Body of pancreas (tissue), 4 donors: Measurements from ENCODE around the gene UNC80. TPM values are rescaled to one million over a fixed set of nuclear protein-coding genes. Genes with fewer than 3 reads are reported as not detected.

Experiments
- ATAC-seq: fragments of 150-250 bp; one replicate; pipeline ENCODE4 v1.9.1; 2016
- DNase-seq, 4 donors: peaks; one replicate each; pipeline ENCODE4 v3.0.0-alpha.2; 2019
- H3K27ac ChIP-seq, 4 donors: fragments of 200-600 bp; sonication (generic); 1 replicate in 3 of 4; 2 replicates in 1 of 4; pipeline versions ENCODE4 v1.5.1 to v1.6.1; 2016 to 2019; ENCODE audit warnings: mild to moderate bottlenecking in 1 of 4, mixed read lengths in 1 of 4, moderate library complexity in 1 of 4
- H3K27me3 ChIP-seq, 2 donors: fragments of 200-600 bp; sonication (generic); one replicate each; pipeline ENCODE4 v1.6.0; 2016; ENCODE audit warnings: mild to moderate bottlenecking in 1 of 2
- H3K36me3 ChIP-seq, 2 donors: fragments of 200-600 bp; sonication (generic); replicated peaks in 1 of 2; 2 replicates each; pipeline ENCODE4 v1.5.1; 2016; ENCODE audit warnings: low read depth in 2 of 2; ENCODE audit not compliant: insufficient read depth in 1 of 2
- H3K4me1 ChIP-seq: fragments of 200-600 bp; sonication (generic); one replicate; pipeline ENCODE4 v1.6.0; 2016
- H3K4me3 ChIP-seq, 2 donors: fragments of 200-600 bp; sonication (generic); 1 replicate in 1 of 2; 2 replicates in 1 of 2; pipeline ENCODE4 v1.5.1; 2016 to 2019
- H3K9me3 ChIP-seq, 3 donors: fragments of 200-600 bp; sonication (generic); 1 replicate in 2 of 3; 2 replicates in 1 of 3; pipeline ENCODE4 v1.5.1; 2016
- CTCF ChIP-seq, 7 experiments: fragments of 450-650 bp in 4 of 7; fragments of 200-600 bp in 3 of 7; sonication (generic) in 3 of 7; IDR thresholded peaks; one replicate each; pipeline ENCODE4 v1.5.1; 2016 to 2019; ENCODE audit warnings: antibody characterized with exemption in 7 of 7
- POLR2A ChIP-seq, 3 donors: fragments of 450-650 bp; IDR thresholded peaks; one replicate each; pipeline ENCODE4 v1.6.1; 2016; ENCODE audit warnings: antibody characterized with exemption in 3 of 3, mild to moderate bottlenecking in 2 of 3
- WGBS, 2 donors: methylation state at CpG; one replicate each; pipeline ENCODE4 v1.1.5; 2017; 5-methylcytosine and 5-hydroxymethylcytosine counted together
- intact Hi-C: fragments of 100-400 bp; cut with DNase I; formaldehyde crosslinking; loops from one replicate; pipeline ENCODE4 v1.15.1; 2023
- total RNA-seq, 2 donors: library from RNA; depleted of rRNA; stranded (reverse); fragments of >200 nt; gene quantifications; one replicate each; pipeline ENCODE4 v1.1.0, GENCODE V29; 2016

The UNC80 gene
- total RNA-seq, 2 donors from 2014 or later: 1.8 to 4.0 TPM

DNA sequence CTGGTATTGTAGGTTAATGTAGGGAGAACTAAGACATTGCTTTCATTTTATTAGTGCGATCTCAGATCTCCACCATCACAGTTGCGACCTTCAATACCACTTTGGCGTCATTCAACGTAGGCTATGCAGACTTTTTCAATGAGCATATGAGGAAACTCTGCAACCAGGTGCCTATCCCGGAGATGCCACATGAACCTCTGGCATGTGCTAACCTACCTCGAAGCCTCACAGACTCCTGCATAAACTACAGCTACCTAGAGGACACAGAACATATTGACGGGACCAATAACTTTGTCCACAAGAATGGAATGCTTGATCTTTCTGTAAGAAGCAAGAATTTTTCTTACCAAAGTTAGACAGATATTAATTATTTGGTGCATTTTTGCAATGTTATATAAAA, 47.3 kb downstream of the UNC80 start:
- Histone ChIP-seq H3K36me3 (no peaks in the 10 kb centered on the region), H3K9me3 (no peaks in the 10 kb centered on the region), H3K4me1 (peaks cover 6% of the 10 kb centered on the region), H3K4me3 (no peak overlapping the region), H3K27me3 (no peaks in the 10 kb centered on the region), H3K27ac (no peak overlapping the region)
- intact Hi-C loops: no loop called here
- no peak for ATAC-seq
- 91% methylated on average over 7 of the region's 7 CpGs for WGBS, 2 donors
- TF ChIP-seq CTCF (IDR thresholded peaks at IDR 0.05) (no peak), POLR2A (IDR thresholded peaks at IDR 0.05) (no peak)
- no peak for DNase-seq

- intact Hi-C loops: no loop called here
- H3K27me3 ChIP-seq: no peaks in the 10 kb centered on the region
- TF ChIP-seq POLR2A (IDR thresholded peaks at IDR 0.05) (no peak), CTCF (IDR thresholded peaks at IDR 0.05) (no peak)
- H3K4me1 ChIP-seq: peaks cover 6% of the 10 kb centered on the region
- DNase-seq (no peak), ATAC-seq (no peak)
- no peak overlapping the region for H3K27ac ChIP-seq
- no peak overlapping the region for H3K4me3 ChIP-seq
- 63 to 89% methylated on average over 4 of the region's 4 CpGs for WGBS, 2 donors
- no peaks in the 10 kb centered on the region for H3K9me3 ChIP-seq
- H3K36me3 ChIP-seq: no peaks in the 10 kb centered on the region
Observed at GRCh38 chr2:209821806-209822205, 50.2 kb downstream of the UNC80 start.

GRCh38 chr2:209823484-209823883, 51.9 kb downstream of the UNC80 start:
- ATAC-seq: no peak
- no peak overlapping the region for H3K4me3 ChIP-seq
- no peaks in the 10 kb centered on the region for H3K27me3 ChIP-seq
- no peak for TF ChIP-seq CTCF (IDR thresholded peaks at IDR 0.05)
- no peak for TF ChIP-seq POLR2A (IDR thresholded peaks at IDR 0.05)
- H3K27ac ChIP-seq: no peak overlapping the region
- WGBS, 2 donors: 80 to 82% methylated on average over 3 of the region's 3 CpGs
- DNase-seq: no peak
- H3K36me3 ChIP-seq: no peaks in the 10 kb centered on the region
- intact Hi-C loops: no loop called here
- H3K4me1 ChIP-seq: no peaks in the 10 kb centered on the region
- no peaks in the 10 kb centered on the region for H3K9me3 ChIP-seq

GRCh38 chr2:209824391-209824790, 52.8 kb downstream of the UNC80 start:
- intact Hi-C loops: no loop called here
- Histone ChIP-seq H3K4me1 (no peaks in the 10 kb centered on the region), H3K4me3 (no peak overlapping the region), H3K27me3 (no peaks in the 10 kb centered on the region), H3K9me3 (no peaks in the 10 kb centered on the region), H3K27ac (no peak overlapping the region), H3K36me3 (no peaks in the 10 kb centered on the region)
- no peak for TF ChIP-seq POLR2A (IDR thresholded peaks at IDR 0.05)
- TF ChIP-seq CTCF (IDR thresholded peaks at IDR 0.05): no peak
- ATAC-seq (no peak), DNase-seq (no peak)
- 50 to 83% methylated on average over 1 of the region's 1 CpG for WGBS, 2 donors

- H3K27ac ChIP-seq: no peak overlapping the region
- H3K36me3 ChIP-seq: no peaks in the 10 kb centered on the region
- WGBS, 2 donors: 79 to 83% methylated on average over 4 of the region's 4 CpGs
- no peak for ATAC-seq
- no peak for DNase-seq
- H3K4me1 ChIP-seq: no peaks in the 10 kb centered on the region
- no peaks in the 10 kb centered on the region for H3K27me3 ChIP-seq
- no peak for TF ChIP-seq CTCF (IDR thresholded peaks at IDR 0.05)
- no peak for TF ChIP-seq POLR2A (IDR thresholded peaks at IDR 0.05)
- H3K4me3 ChIP-seq: no peak overlapping the region
- H3K9me3 ChIP-seq: no peaks in the 10 kb centered on the region
- intact Hi-C loops: no loop called here
Observed at GRCh38 chr2:209830722-209831465, 59.3 kb downstream of the UNC80 start.
